Breast epithelium (tissue), 3 donors: Measurements from ENCODE around the gene IL32.

Experiments
- POLR2A ChIP-seq: fragments of 450-650 bp; IDR thresholded peaks from one replicate; pipeline ENCODE4 v1.6.1; 2016; ENCODE audit warnings: antibody characterized with exemption, mild to moderate bottlenecking, moderate library complexity
- POLR2AphosphoS5 ChIP-seq, 3 donors: sonication (generic); formaldehyde crosslinking; IDR thresholded peaks; one replicate each; pipeline ENCODE4 v1.6.1; 2017; ENCODE audit warnings: antibody characterized with exemption in 3 of 3
- TF ChIP-seq, protein P1 (sequence below), 3 donors: fragments of 450-650 bp; IDR thresholded peaks; one replicate each; pipeline ENCODE4 v1.5.1; 2016 to 2017; ENCODE audit warnings: antibody characterized with exemption in 3 of 3, mild to moderate bottlenecking in 3 of 3, moderate library complexity in 3 of 3

DNA sequence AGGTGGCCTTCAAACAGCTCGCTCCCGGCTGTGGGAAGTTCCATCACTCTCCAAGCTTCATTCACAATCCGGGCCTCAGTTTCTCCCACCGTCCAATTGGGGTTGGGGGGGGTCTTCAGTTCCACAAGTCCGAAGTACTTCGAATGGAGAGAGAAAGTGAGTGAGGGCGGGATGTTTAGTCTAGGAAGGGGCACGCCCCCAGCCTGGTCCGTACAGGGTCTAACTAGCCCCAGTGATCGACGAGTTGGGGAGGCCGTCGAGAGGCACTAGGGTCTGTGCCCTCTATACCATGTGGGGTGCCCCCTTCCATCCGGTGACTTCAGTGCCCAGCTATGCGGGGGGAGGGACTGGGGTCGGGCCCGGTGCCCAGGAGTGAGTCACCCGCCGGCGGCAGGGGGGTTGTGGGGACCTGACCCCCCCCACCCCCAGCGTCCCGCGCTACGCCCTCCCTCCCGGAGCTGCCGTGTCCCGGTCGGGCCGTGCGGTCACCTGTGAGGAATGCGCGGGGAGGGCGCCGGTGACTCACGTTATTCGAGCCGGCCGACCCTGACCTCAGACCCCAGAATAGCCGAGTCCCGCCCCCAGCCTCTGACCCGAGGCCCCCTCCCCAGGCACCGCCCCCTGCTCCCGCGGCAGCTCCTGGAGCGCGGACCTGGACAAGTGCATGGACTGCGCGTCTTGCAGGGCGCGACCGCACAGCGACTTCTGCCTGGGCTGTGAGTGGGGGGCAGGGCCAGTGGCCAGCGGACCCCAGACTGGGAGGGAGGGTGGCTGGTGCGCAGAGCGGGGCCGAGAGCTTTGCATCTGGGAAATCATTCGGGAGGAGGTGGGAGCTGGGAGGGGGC, 44.6 kb upstream of the IL32 start:
- TF ChIP-seq, protein P1, sequence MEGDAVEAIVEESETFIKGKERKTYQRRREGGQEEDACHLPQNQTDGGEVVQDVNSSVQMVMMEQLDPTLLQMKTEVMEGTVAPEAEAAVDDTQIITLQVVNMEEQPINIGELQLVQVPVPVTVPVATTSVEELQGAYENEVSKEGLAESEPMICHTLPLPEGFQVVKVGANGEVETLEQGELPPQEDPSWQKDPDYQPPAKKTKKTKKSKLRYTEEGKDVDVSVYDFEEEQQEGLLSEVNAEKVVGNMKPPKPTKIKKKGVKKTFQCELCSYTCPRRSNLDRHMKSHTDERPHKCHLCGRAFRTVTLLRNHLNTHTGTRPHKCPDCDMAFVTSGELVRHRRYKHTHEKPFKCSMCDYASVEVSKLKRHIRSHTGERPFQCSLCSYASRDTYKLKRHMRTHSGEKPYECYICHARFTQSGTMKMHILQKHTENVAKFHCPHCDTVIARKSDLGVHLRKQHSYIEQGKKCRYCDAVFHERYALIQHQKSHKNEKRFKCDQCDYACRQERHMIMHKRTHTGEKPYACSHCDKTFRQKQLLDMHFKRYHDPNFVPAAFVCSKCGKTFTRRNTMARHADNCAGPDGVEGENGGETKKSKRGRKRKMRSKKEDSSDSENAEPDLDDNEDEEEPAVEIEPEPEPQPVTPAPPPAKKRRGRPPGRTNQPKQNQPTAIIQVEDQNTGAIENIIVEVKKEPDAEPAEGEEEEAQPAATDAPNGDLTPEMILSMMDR (IDR thresholded peaks at IDR 0.05): no peak
- peak; percentile 4 for TF ChIP-seq POLR2A
- peak; percentile 68 to 93 (median 87) for TF ChIP-seq POLR2AphosphoS5 (IDR thresholded peaks at IDR 0.05)
